ENCODE data around the gene HOGA1.
"Not testable (repeated sequence)": the region's sequence is repeated elsewhere in the genome, so short reads cannot be mapped to it uniquely, and the experiment has no call there.

Gene HOGA1

DNA sequence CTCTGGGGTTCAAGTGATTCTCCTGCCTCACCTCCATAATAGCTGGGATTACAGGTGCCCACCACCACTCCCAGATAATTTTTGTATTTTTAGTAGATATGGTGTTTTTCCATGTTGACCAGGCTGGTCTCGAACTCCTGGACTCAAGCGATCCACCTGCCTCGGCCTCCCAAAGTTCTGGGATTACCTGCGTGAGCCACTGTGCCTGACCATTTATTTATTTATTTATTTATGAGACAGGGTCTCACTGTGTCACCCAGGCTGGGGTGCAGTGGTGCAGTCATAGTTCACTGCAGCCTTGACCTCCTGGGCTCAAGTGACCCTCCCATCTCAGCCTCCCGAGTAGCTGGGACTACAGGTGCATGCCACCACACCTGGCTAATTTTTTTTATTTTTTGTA, 29.9 kb upstream of the HOGA1 start:
- DNase-seq (ENCODE audit: low read depth, low spot score) = not testable (repeated sequence)

DNA sequence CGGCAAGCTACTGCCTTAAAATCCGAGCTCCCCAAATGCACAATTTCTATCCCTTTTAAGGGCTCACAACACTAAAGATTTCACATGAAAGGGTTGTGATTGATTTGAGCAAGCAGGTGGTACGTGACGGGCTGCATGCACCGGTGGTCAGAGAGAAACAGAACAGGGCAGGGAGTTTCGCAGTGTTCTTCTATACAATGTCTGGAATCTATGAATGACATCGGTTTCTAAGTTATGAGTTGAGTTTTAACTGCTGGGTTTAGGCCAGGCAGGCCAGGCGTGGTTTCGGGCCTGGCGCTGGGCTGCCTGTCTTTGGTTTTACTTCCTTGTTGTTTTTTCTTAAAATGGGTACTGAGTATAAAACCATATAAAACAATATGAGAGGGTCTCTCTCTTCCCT, 28.6 kb upstream of the HOGA1 start:
- DNase-seq (ENCODE audit: low read depth, low spot score) = not testable (repeated sequence)

DNA sequence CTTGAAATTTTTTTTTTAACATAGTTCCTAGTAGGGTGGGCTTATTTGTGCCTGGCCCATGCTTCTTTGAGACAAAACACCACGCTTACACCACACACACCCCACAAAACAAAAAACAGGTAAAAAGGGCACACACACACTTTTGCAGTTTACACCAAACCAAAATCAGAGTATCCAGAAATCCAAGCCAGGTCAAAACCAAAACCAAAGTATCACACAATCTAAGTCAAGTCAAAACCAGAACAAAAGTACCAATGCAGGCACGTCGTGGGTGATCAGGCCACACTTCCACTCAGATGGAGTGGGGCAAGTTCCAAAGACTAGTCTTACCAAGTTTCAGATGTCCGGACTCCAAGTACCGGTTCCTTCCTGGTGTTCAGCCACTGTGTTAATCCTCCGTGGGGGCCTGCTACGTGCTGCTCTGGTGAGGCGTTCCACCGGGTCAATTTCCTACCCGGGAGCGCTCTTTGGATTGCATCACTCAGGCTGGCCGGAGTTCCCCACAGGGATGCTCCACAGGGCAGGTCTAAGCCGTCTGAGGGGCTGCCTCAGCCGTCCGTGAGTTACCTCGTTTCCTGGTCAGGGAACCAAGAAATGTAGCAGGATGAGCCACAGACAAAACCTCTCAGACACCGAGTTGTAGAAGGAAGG, 23.3 kb upstream of the HOGA1 start:
- DNase-seq (ENCODE audit: low read depth, low spot score) = not testable (repeated sequence)

DNA sequence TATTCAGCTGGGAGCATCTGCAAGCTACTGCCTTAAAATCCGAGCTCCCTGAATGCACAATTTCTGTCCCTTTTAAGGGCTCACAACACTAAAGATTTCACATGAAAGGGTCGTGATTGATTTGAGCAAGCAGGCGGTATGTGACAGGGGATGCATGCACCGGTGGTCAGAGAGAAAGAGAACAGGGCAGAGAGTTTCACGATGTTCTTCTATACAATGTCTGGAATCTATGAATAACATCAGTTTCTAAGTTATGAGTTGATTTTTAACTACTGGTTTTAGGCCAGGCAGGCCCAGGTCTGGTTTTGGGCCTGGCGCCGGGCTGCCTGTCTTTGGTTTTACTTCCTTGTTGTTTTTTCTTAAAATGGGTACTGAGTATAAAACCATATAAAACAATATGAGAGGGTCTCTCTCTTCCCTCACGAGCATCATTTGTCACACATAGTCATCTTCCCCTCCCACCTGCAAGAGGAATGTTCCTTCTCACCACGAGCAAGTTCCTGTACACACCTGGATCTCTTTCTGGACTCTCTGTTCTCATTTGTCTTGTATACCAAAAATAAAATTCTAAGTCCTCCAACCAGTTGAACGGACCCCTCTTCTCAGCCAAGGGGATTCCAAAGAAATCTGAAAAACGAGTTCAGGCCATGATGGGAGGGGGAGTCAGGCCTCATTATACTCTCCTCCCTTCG, 22.7 kb upstream of the HOGA1 start:
- not testable (repeated sequence) for DNase-seq (ENCODE audit: low read depth, low spot score)

- not testable (repeated sequence) for DNase-seq (ENCODE audit: low read depth, low spot score)
Observed at GRCh38 chr10:97562329-97562728, 21.9 kb upstream of the HOGA1 start.

DNA sequence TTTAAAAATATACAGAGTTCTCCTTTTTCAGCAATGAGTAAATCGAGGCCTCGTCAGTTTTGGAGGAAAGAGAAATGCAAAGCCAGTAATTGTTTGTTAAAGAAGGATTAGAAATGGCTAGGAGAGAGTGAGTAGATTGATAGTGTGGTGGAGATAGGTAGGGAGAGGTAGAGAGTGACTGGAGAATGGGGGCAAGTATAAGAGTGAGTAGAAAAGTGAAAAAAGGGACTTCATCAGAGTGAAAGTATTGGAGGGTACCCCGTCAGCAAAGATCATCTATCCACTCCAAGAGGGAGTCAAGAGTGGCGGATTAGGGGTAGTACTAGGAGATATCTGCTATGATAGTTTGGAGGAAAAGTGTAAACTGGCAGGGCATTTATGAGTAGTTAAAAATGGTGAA, 20.9 kb upstream of the HOGA1 start:
- no peak for DNase-seq (ENCODE audit: low read depth, low spot score)

DNA sequence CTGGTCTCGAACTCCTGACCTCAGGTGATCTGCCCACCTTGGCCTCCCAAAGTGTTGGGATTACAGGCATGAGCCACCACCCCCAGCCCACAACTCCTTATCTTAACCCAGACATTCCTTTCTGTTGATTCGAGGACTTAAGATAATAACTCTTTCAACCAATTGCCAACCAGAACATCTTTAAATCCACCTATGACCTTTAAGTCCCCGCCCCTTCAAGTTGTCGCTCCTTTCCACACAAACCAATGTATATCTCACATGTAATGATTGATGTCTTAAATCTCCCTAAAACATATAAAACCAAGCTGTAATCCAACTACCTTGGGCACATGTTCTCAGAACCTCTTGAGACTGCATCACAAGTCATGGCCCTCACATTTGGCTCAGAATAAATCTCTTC, 19.4 kb upstream of the HOGA1 start:
- DNase-seq (ENCODE audit: low read depth, low spot score) = no peak

- DNase-seq (ENCODE audit: low read depth, low spot score) = no peak
Observed at GRCh38 chr10:97566336-97566996, 17.7 kb upstream of the HOGA1 start.

- DNase-seq (ENCODE audit: low read depth, low spot score) = no peak
Observed at GRCh38 chr10:97567891-97568290, 16.3 kb upstream of the HOGA1 start.

GRCh38 chr10:97570146-97570788, 13.9 kb upstream of the HOGA1 start:
- no peak for DNase-seq (ENCODE audit: low read depth, low spot score)

DNA sequence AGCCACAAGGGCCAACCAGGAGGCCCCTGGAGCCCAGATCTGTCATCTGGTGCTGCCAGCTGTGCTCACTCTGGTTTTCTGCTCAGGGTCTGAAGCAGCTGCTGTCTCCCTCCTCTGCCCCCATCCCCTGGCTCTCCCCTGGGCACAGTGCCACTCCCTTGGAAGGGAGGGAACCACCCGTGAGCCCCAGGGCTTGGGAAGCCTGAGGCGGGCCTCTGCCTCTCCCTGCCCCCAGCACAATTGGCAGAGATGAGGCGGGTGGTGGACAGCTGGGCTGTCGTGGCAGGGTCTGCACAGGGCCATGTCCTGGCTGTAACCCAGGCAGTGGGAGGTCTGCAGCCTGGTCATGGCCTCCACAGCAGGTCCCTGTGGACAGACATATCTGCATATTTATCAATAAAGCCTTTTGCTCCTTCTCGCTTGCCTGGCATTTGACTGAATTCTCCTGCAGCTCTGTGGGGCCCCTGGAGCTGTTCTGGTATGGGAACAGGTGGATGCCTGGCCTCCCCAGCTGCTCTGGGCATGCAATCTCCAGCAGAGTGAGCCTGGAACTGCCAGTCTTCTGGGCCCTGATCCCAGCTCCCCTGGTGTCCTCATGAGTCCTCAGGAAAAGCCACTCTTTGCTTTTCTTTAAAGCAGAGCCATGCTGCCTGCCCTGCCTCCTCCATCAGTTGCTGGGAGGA, 13.3 kb upstream of the HOGA1 start:
- DNase-seq (ENCODE audit: low read depth, low spot score) = no peak

DNA sequence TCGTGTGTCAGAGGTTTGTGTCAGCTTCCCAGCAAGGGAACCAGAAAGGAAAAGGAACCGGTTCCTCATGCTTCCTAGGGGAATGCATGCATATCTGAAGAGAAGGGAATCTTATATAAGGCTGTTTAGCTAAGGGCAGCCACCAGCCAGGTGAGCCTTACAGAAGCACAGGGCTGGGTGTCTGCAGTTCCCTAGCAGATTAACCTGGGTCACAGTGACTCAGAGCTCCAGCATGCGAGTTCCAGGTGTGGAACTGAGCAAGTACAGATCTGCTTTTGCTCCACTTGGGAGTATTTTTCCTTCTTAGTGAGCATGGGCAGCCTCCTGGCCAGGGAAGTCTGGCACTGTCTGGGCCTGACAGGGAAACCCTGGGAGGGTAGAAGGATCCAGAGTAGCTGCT, 12.6 kb upstream of the HOGA1 start:
- DNase-seq (ENCODE audit: low read depth, low spot score) = no peak

GRCh38 chr10:97572214-97572989, 11.8 kb upstream of the HOGA1 start, which contains the start of gene ANKRD2:
Gene ANKRD2, plus strand, starts transcription at chr10:97572779. Its CDS starts 10 bp downstream, at chr10:97572789.
- DNase-seq (ENCODE audit: low read depth, low spot score) = no peak

- DNase-seq (ENCODE audit: low read depth, low spot score) = no peak
Observed at GRCh38 chr10:97573021-97573420, 11.2 kb upstream of the HOGA1 start.

GRCh38 chr10:97573672-97574071, 10.5 kb upstream of the HOGA1 start:
- DNase-seq (ENCODE audit: low read depth, low spot score) = no peak

- DNase-seq (ENCODE audit: low read depth, low spot score) = no peak
Observed at GRCh38 chr10:97574374-97575126, 9.6 kb upstream of the HOGA1 start.

- DNase-seq (ENCODE audit: low read depth, low spot score) = no peak
Observed at GRCh38 chr10:97575127-97575668, 9.0 kb upstream of the HOGA1 start.

GRCh38 chr10:97576487-97576886, 7.7 kb upstream of the HOGA1 start:
- not testable (repeated sequence) for DNase-seq (ENCODE audit: low read depth, low spot score)

DNA sequence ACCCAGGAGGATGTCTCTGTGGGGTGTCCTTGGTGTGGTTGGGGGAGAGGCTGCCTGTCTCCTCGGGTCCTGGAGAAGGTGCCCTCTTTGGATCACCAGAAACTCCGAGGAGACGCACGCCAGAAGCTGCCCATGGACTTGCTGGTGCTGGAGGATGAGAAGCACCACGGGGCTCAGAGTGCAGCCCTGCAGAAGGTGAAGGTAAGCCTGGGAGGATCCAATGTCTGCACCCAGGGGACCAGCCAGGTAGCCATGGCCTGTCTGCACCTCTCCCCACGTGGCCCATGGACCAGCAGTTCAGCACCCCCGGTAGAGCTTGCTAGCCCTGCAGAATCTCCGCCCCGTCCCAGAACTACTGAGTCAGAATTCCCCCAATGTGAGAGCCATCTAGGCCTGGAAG, 6.5 kb upstream of the HOGA1 start:
- no peak for DNase-seq (ENCODE audit: low read depth, low spot score)

Measured in smooth muscle cell of the brain vasculature (primary cell).